Esophagus squamous epithelium (tissue), 5 donors: ENCODE results near the gene UBE2F. TPM values are rescaled to one million over a fixed set of nuclear protein-coding genes. Genes with fewer than 3 reads are reported as not detected.

Source experiments
- DNase-seq: peaks from one replicate; lab custom pipeline; 2025; lab: John Stamatoyannopoulos, UW
- H3K27ac ChIP-seq, 4 donors: fragments of 200-600 bp; sonication (generic); one replicate each; pipeline ENCODE4 v1.5.1; 2016 to 2019; ENCODE audit warnings: mild to moderate bottlenecking in 1 of 4
- H3K27me3 ChIP-seq, 4 donors: fragments of 200-600 bp; sonication (generic); 1 replicate in 3 of 4; 2 replicates in 1 of 4; pipeline versions ENCODE4 v1.5.1 to v1.6.0; 2017 to 2021; ENCODE audit warnings: antibody characterized with exemption in 1 of 4
- H3K36me3 ChIP-seq, 3 donors: fragments of 200-600 bp; sonication (generic); one replicate each; pipeline ENCODE4 v1.5.1; 2016 to 2019
- H3K4me1 ChIP-seq, 3 donors: fragments of 200-600 bp; sonication (generic); one replicate each; pipeline ENCODE4 v1.5.1; 2017 to 2019
- H3K4me3 ChIP-seq, 4 donors: fragments of 200-600 bp; sonication (generic); 1 replicate in 3 of 4; 2 replicates in 1 of 4; pipeline ENCODE4 v1.5.1; 2016 to 2019; ENCODE audit warnings: mild to moderate bottlenecking in 2 of 4, moderate library complexity in 1 of 4
- H3K9me3 ChIP-seq, 3 donors: fragments of 200-600 bp; sonication (generic); one replicate each; pipeline ENCODE4 v1.5.1; 2016 to 2019
- POLR2A ChIP-seq, 4 donors: fragments of 450-650 bp; IDR thresholded peaks; one replicate each; pipeline ENCODE4 v1.6.1; 2017; ENCODE audit warnings: antibody characterized with exemption in 4 of 4, mild to moderate bottlenecking in 4 of 4, moderate library complexity in 3 of 4
- WGBS, 2 donors: methylation state at CpG; one replicate each; pipeline ENCODE4 v1.1.5; 2018; 5-methylcytosine and 5-hydroxymethylcytosine counted together
- intact Hi-C: fragments of 100-400 bp; cut with DNase I; formaldehyde crosslinking; loops from one replicate; pipeline ENCODE4 v1.15.0; 2022
- total RNA-seq, 4 donors: library from RNA; depleted of rRNA; stranded (reverse); fragments of >200 nt; gene quantifications; one replicate each; pipeline ENCODE4 v1.1.0, GENCODE V29; 2016
- TF ChIP-seq, protein P1 (sequence below), 6 experiments: fragments of 450-650 bp in 4 of 6; fragments of 200-600 bp in 2 of 6; sonication (generic) in 2 of 6; IDR thresholded peaks; one replicate each; pipeline ENCODE4 v1.5.1; 2016 to 2019; ENCODE audit warnings: antibody characterized with exemption in 6 of 6, mild to moderate bottlenecking in 4 of 6, moderate library complexity in 4 of 6
- donor health status: DM: yes; HTN: yes; CAD: no.

UBE2F gene
- total RNA-seq, 4 donors from 2014 or later = 54.9 to 84.7 (median 64.8) TPM

DNA sequence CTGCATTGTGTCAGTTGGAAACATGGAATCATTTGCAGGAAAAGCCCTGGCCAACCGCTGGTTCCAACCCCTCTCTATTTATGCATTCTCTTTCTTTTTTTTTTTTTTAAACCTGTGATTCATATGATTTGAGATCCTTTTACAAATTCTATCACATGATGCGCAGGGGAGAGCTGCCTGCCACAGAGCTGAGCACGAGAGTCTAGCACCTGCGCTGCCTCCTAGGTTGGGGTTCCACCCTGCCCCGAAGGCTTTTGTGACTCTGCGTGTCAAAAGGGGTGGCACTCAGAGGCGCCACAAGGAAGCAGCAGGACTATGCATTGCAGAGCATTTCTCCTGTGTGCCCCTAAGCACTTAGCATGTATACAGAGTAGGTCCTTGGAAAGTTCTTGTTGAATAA is 116.0 kb downstream of the UBE2F start:
- Histone ChIP-seq H3K4me3 (no peak overlapping the region), H3K27ac (no peak overlapping the region), H3K36me3 (peaks cover 0 to 48% (median 6%) of the 10 kb centered on the region in 3 donors), H3K9me3 (no peaks in the 10 kb centered on the region), H3K27me3 (no peaks in the 10 kb centered on the region), H3K4me1 (no peaks in the 10 kb centered on the region)
- DNase-seq = no peak
- 77 to 80% methylated on average over 7 of the region's 7 CpGs for WGBS, 2 donors
- TF ChIP-seq POLR2A (IDR thresholded peaks at IDR 0.05) = no peak
- intact Hi-C loops = no loop called here

DNA sequence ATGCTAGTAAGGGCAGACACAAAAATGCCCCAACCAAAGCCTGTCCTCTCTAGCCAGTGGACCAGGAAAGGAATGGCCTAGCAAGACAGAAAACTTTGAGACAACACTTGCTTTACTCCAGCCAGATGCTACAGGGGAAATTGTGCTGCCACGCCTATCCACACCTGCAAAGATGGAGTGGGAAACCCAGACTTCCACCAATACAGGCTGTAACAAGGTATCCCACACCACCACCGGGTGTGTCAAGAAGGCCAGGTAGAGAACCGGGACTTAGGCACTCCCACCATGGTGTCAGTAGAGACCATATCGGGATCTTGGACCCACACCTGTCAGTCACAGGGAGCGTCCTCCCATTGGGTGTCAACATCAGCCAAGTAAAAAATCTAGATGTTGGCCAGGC is 117.1 kb downstream of the UBE2F start:
- Histone ChIP-seq H3K27ac (no peak overlapping the region), H3K36me3 (peaks cover 0 to 48% (median 6%) of the 10 kb centered on the region in 3 donors), H3K9me3 (no peaks in the 10 kb centered on the region), H3K4me1 (no peaks in the 10 kb centered on the region), H3K27me3 (no peaks in the 10 kb centered on the region), H3K4me3 (no peak overlapping the region)
- WGBS, 2 donors = 84 to 96% methylated on average over 5 of the region's 5 CpGs
- no peak for TF ChIP-seq POLR2A (IDR thresholded peaks at IDR 0.05)
- TF ChIP-seq, protein P1, sequence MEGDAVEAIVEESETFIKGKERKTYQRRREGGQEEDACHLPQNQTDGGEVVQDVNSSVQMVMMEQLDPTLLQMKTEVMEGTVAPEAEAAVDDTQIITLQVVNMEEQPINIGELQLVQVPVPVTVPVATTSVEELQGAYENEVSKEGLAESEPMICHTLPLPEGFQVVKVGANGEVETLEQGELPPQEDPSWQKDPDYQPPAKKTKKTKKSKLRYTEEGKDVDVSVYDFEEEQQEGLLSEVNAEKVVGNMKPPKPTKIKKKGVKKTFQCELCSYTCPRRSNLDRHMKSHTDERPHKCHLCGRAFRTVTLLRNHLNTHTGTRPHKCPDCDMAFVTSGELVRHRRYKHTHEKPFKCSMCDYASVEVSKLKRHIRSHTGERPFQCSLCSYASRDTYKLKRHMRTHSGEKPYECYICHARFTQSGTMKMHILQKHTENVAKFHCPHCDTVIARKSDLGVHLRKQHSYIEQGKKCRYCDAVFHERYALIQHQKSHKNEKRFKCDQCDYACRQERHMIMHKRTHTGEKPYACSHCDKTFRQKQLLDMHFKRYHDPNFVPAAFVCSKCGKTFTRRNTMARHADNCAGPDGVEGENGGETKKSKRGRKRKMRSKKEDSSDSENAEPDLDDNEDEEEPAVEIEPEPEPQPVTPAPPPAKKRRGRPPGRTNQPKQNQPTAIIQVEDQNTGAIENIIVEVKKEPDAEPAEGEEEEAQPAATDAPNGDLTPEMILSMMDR (IDR thresholded peaks at IDR 0.05) = no peak
- intact Hi-C loops = no loop called here
- DNase-seq = no peak

DNA sequence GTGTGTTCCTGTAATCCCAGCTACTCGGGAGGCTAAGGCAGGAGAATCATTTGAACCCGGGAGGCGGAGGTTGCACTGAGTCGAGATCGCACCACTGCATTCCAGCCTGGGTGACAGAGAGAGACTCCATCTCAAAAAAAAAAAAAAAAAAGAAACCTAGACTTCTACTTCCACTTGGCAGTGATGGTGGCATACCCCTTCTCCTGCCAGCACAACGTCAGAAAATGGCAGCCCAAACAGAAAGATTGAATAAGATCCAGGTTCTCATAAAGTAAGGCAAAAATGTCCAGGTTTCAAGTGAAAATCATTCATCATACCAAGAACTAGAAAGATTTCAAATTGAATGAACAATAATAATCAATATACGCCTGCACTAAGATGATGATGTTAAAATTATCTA is 117.9 kb downstream of the UBE2F start:
- Histone ChIP-seq H3K9me3 (no peaks in the 10 kb centered on the region), H3K27ac (no peak overlapping the region), H3K4me1 (no peaks in the 10 kb centered on the region), H3K27me3 (no peaks in the 10 kb centered on the region), H3K36me3 (peaks cover 0 to 48% (median 6%) of the 10 kb centered on the region in 3 donors), H3K4me3 (no peak overlapping the region)
- TF ChIP-seq, protein P1 (IDR thresholded peaks at IDR 0.05) = no peak
- no peak for TF ChIP-seq POLR2A (IDR thresholded peaks at IDR 0.05)
- WGBS, 2 donors = 91 to 92% methylated on average over 7 of the region's 7 CpGs
- no peak for DNase-seq
- intact Hi-C loops = no loop called here

DNA sequence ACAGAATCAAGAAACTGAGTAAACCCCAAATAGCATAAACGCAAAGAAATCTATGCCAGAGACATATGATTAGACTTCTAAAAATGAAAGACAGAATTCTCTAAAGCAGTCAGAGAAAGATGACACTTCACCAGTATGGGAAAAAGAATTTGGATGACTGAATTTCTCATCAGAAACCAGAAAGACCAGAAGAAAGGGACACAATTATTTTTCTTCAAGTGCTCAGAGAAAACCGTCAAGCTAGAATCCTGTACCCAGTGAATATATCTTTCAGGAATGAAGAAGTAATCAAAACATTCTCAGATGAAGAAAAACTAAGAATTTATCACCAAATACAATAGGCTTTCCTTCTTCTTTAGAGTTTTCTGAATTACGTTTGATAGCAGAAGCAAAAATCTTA is 119.1 kb downstream of the UBE2F start:
- intact Hi-C loops = no loop called here
- Histone ChIP-seq H3K27me3 (no peaks in the 10 kb centered on the region), H3K9me3 (no peaks in the 10 kb centered on the region), H3K4me1 (no peaks in the 10 kb centered on the region), H3K27ac (no peak overlapping the region), H3K4me3 (no peak overlapping the region), H3K36me3 (peaks cover 0 to 41% (median 6%) of the 10 kb centered on the region in 3 donors)
- TF ChIP-seq, protein P1 (IDR thresholded peaks at IDR 0.05) = no peak
- TF ChIP-seq POLR2A (IDR thresholded peaks at IDR 0.05) = no peak
- no peak for DNase-seq
- 87 to 91% methylated on average over 3 of the region's 3 CpGs for WGBS, 2 donors

DNA sequence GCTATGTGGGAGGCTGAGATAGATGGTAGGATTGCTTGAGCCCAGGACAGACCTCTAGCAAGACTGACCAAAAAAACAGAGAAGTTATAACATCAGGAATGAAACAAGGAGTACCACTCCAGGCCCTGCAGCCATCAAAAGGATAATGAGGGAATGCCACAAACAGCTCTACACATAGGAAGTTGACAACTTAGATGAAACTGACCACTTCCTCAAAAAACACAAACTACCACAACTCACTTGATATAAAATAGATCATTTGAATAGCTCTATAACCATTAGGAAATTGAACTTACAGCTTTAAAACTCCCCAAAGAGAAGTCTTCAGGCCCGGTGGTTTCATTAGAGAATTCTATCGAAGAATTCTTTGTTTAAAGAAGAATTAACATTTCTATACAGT is 120.4 kb downstream of the UBE2F start:
- H3K27me3 ChIP-seq = no peaks in the 10 kb centered on the region
- no peak overlapping the region for H3K4me3 ChIP-seq
- H3K36me3 ChIP-seq = peaks cover 0 to 28% (median 6%) of the 10 kb centered on the region in 3 donors
- WGBS, 2 donors = 59 to 60% methylated on average over 2 of the region's 2 CpGs
- no peaks in the 10 kb centered on the region for H3K4me1 ChIP-seq
- no peak for DNase-seq
- no peak for TF ChIP-seq POLR2A (IDR thresholded peaks at IDR 0.05)
- TF ChIP-seq, protein P1 (IDR thresholded peaks at IDR 0.05) = no peak
- no peak overlapping the region for H3K27ac ChIP-seq
- intact Hi-C loops = no loop called here
- H3K9me3 ChIP-seq = no peaks in the 10 kb centered on the region

DNA sequence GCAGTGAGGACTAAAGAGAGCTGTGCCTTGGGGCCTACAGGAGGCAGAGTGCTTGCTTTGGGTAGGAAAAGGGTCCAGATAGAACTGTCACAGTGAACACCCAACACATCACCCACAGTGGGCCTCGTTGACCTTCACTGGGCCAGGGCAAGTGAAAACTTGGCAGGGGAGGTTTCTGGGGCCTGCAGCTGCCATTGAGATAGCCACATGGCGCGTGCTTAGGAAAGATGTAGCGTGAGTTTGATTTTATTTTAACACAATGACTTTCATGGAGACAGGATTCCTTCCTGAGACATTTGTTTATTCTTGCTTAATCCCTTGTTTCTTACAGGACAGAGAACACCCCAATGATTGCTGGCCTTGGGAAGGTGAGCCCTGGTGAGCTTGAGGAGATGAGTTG is 124.1 kb downstream of the UBE2F start:
- Histone ChIP-seq H3K9me3 (no peaks in the 10 kb centered on the region), H3K4me1 (no peaks in the 10 kb centered on the region), H3K4me3 (no peak overlapping the region), H3K27ac (no peak overlapping the region), H3K27me3 (no peaks in the 10 kb centered on the region), H3K36me3 (no peaks in the 10 kb centered on the region)
- 79 to 86% methylated on average over 4 of the region's 4 CpGs for WGBS, 2 donors
- DNase-seq = no peak
- intact Hi-C loops = no loop called here
- no peak for TF ChIP-seq POLR2A (IDR thresholded peaks at IDR 0.05)
- TF ChIP-seq, protein P1 (IDR thresholded peaks at IDR 0.05) = no peak
